Activated naive CD4-positive, alpha-beta T cell treated with anti-CD3 and anti-CD28 coated beads, Interleukin-2, amount 50 U/mL, for 72 hours (primary cell): ENCODE measurements around the gene SCN3B. TPM values are rescaled to one million over a fixed set of nuclear protein-coding genes. Genes with fewer than 3 reads are reported as not detected.

ENCODE experiments used
- ATAC-seq, 2 donors: fragments of 150-1000 bp; cut with Tn5 transposase; 2 replicates each; pipeline ENCODE4 v1.10.0; 2021; ENCODE audit warnings: mild to moderate bottlenecking in 2 of 2, moderate library complexity in 2 of 2
- DNase-seq, 2 donors: peaks; one replicate each; pipeline ENCODE4 v3.0.0; 2021 to 2022; ENCODE audit warnings: low spot score in 2 of 2
- H3K27ac Mint-ChIP-seq, 2 donors: one replicate each; pipeline ENCODE4 v1.8.0; 2022; ENCODE audit warnings: mild to moderate bottlenecking in 2 of 2, mixed read lengths in 2 of 2
- H3K36me3 Mint-ChIP-seq, 2 donors: one replicate each; pipeline ENCODE4 v1.8.0; 2022; ENCODE audit warnings: mixed read lengths in 2 of 2
- H3K9me3 Mint-ChIP-seq, 2 donors: one replicate each; pipeline ENCODE4 v1.8.0; 2022; ENCODE audit warnings: mixed read lengths in 2 of 2
- total RNA-seq, 2 donors: library from RNA; stranded (reverse); gene quantifications; one replicate each; pipeline ENCODE4 v1.2.3, GENCODE V29; 2022

The SCN3B gene
- total RNA-seq, 2 donors from 2014 or later: 0.06 TPM; not detected in 1

DNA sequence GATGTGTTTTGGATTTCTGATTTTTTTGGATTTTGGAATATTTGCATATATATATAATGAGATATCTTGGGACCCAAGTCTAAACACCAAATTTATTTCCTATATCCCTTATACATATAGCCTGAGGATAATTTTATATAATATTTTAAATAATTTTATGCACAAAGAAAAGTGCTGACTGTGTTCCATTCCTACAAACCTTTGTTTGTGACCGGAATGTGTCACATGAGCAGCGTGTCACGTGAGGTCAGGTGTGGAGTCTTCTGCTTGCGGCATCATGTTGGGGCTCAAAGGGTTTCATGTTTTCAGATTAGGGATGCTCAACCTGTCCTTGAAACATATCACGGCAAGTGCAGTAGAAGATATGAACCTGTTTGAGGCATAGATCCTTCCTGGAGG, 65.6 kb downstream of the SCN3B start:
- Mint-ChIP-seq H3K9me3 (no peaks in the 10 kb centered on the region), H3K27ac (peak overlapping the region in 1 of 2 donors; percentile 22), H3K36me3 (peaks cover 0 to 7% of the 10 kb centered on the region in 2 donors)
- DNase-seq (no peak), ATAC-seq (no peak)

DNA sequence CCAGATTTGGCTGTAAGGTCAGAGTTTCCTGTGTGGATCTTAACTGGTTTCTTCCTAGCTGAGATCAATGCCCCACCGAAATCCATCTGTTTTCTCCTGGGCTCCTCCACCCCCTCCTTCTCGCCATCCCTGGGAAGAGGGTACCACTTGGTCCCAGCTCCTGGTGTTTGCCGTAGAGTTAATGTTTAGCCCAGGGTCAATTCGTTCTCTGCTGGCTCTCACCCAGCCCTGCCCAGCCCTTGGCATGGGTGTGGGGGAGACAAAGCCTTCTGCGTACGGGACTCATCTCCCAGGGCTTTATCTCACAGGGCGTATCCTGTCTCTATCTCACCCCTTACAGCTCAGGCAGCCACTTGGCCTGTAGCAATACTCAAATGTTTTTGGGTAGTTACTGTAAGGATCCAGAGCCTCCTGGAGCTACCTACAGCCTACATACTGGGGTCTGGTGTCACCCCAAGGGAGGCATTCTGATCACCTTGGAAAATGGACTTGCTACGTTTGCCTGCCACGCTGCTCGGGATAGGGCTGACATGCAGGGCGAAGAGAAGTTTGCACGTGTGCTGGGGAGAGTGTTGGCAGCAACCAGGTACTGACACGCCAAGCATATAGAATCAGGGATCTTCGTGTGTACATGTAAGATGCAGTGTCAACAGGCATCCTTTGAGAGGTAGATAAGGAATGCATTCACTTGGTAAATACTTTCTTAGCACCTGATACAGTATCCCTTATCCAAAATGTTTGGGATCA, 66.1 kb downstream of the SCN3B start:
- DNase-seq: no peak
- H3K36me3 Mint-ChIP-seq: peaks cover 0 to 1% of the 10 kb centered on the region in 2 donors
- no peak overlapping the region for H3K27ac Mint-ChIP-seq
- no peaks in the 10 kb centered on the region for H3K9me3 Mint-ChIP-seq
- no peak for ATAC-seq

- Mint-ChIP-seq H3K27ac (no peak overlapping the region), H3K36me3 (no peaks in the 10 kb centered on the region), H3K9me3 (no peaks in the 10 kb centered on the region)
- no peak for DNase-seq
- no peak for ATAC-seq
Observed at GRCh38 chr11:123587559-123587958, 66.9 kb downstream of the SCN3B start.

DNA sequence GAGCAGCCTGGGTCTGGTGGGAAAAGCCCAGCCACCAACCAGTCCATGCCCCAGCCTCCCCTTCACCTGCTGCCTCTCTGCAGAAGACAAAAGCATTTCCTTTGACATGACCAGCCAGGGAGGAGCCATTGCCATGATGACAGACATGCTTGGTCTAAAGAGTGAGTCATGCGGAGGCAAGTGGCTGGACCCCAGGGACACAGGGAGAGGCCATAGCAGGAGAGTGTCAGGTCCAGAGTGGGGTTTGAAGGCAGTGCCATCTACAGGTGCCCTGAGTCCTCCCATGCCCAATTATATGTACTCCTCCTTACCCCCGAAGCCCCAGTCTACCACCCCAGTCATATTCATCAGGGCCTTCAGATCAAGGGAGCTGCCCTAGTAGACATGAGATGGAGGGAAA, 67.4 kb downstream of the SCN3B start:
- Mint-ChIP-seq H3K27ac (peak overlapping the region in 1 of 2 donors; percentile 9), H3K36me3 (no peaks in the 10 kb centered on the region), H3K9me3 (no peaks in the 10 kb centered on the region)
- DNase-seq (no peak), ATAC-seq (peak in 1 of 2 donors; percentile 11)

DNA sequence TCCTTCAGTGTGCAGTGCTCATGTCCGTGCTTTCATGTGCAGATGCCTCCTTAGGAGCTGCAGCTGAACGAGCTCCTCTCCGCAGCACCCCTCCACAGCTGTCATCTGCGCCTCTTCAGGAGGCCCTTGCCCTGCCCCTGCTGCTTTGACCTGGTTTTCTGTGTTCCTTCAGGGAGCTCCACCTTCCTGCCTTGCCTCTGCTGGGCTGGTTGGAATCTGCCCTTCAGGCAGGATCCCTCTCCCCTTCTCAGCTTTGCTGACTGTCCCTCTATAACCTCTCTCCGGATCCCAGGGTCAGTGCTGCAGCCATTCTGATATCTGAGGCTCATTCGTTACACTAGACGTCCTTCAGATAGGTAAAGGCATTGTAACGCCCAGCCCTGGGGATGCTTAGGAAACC, 67.9 kb downstream of the SCN3B start:
- Mint-ChIP-seq H3K36me3 (no peaks in the 10 kb centered on the region), H3K9me3 (no peaks in the 10 kb centered on the region), H3K27ac (no peak overlapping the region)
- no peak for ATAC-seq
- DNase-seq: no peak

DNA sequence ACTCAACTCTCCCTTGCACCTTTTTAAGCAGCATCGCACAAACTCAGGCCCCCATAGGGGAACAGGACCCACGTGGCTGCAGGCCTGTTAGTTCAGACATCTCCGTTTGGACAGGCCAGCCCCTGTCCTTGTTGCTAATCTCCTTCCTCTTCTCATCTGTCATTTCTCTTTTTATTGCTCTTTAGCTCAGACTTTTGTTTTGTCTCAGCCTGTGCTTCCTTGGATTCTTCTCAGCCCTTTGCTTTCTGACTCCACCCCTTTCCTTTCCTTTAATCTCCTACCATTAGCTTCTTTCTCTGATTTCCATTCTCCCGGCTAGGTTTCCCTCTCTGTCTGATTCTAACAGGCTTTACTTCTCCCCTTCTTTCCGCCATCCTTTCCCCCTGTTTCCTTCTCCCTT, 68.7 kb downstream of the SCN3B start:
- Mint-ChIP-seq H3K36me3 (no peaks in the 10 kb centered on the region), H3K27ac (no peak overlapping the region), H3K9me3 (no peaks in the 10 kb centered on the region)
- ATAC-seq: no peak
- no peak for DNase-seq

GRCh38 chr11:123585206-123585605, 69.2 kb downstream of the SCN3B start:
- ATAC-seq (no peak), DNase-seq (no peak)
- Mint-ChIP-seq H3K27ac (no peak overlapping the region), H3K36me3 (no peaks in the 10 kb centered on the region), H3K9me3 (no peaks in the 10 kb centered on the region)

DNA sequence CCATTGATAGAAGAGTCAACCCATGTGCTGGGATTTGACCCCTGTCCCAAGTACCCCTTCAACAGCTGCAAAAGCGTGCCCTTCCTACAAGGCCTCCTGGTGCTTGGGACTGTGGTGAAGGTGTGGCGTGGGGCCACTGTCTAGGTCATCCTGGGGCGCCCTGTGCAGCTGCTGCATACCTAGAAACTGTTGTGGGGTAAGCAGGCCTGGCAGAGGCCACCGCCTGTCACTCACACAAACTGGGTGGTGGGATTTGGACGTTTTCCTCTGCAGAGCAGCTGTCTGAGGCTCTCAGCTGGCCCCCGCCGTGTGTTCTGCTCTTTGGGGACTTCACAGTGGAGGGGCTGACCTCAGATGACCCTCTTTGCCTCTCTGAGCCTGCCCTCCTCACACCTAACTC, 69.7 kb downstream of the SCN3B start:
- H3K9me3 Mint-ChIP-seq: no peaks in the 10 kb centered on the region
- H3K36me3 Mint-ChIP-seq: no peaks in the 10 kb centered on the region
- no peak for DNase-seq
- no peak overlapping the region for H3K27ac Mint-ChIP-seq
- ATAC-seq: no peak

- H3K27ac Mint-ChIP-seq: no peak overlapping the region
- ATAC-seq: no peak
- DNase-seq: no peak
- no peaks in the 10 kb centered on the region for H3K9me3 Mint-ChIP-seq
- H3K36me3 Mint-ChIP-seq: no peaks in the 10 kb centered on the region
Observed at GRCh38 chr11:123584186-123584585, 70.2 kb downstream of the SCN3B start.

- Mint-ChIP-seq H3K9me3 (no peaks in the 10 kb centered on the region), H3K36me3 (no peaks in the 10 kb centered on the region), H3K27ac (no peak overlapping the region)
- DNase-seq: no peak
- no peak for ATAC-seq
Observed at GRCh38 chr11:123582992-123583504, 71.4 kb downstream of the SCN3B start.

GRCh38 chr11:123581651-123582399, 72.6 kb downstream of the SCN3B start:
- H3K36me3 Mint-ChIP-seq: no peaks in the 10 kb centered on the region
- no peak for ATAC-seq
- H3K27ac Mint-ChIP-seq: no peak overlapping the region
- no peaks in the 10 kb centered on the region for H3K9me3 Mint-ChIP-seq
- no peak for DNase-seq

DNA sequence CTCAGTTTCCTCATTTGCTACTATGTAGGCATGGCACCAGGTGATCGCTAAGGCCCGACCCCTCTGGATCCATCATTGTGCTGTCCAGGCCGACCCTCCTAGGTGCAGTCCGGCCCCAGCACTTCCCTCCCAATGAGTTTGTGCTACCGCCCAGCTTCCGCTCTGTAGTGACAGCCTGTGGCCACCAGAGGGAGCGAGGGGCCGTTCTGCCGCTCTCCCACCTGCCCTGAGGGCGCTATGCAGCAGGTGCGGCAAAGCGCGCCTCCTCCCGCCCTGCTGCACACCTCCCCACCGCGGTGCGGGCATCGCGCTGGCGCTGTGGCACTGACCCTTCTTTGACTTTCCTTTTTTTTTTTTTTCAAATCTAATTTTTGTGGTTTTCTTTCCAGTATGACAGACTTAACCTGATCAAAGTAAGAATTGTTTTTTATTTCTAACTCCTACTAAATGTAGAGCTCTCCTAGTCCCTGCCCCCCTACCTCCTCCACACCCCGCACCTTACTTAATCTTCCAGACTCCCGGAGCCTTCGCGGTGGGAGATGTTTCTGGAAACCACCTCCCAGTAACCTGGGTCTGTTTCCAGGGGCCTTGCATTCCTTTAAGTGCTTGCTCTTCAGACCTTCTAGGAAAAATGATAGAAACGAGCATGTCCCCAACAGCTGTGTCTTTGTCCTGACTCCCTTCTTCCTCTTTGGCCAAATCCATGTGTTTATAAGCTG, 73.7 kb downstream of the SCN3B start:
- H3K36me3 Mint-ChIP-seq: no peaks in the 10 kb centered on the region
- H3K27ac Mint-ChIP-seq: no peak overlapping the region
- H3K9me3 Mint-ChIP-seq: no peaks in the 10 kb centered on the region
- ATAC-seq: peak; percentile 84 to 85
- DNase-seq: peak in 1 of 2 donors; percentile 76

DNA sequence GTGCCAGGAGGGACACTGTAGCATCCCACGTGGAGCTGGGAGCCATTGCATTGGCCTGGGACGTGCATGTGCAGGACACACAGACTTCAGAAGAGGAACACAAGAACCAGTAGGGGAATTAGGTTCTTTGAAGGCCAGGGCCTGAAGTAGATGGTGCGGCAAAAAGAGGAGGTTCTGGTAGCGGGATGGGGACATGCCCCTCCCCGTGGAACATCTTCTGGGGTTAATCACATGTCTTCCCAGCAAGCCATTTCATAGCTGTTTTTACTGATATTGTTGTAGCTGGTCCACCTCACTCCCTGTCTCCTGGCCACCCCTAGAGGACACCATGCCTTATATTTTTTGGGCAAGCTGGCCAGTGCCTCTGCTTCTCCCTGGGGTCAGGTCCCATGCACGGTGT, 74.3 kb downstream of the SCN3B start:
- Mint-ChIP-seq H3K36me3 (no peaks in the 10 kb centered on the region), H3K9me3 (no peaks in the 10 kb centered on the region), H3K27ac (no peak overlapping the region)
- DNase-seq (no peak), ATAC-seq (peak in 1 of 2 donors; percentile 14)

GRCh38 chr11:123579482-123579812, 75.0 kb downstream of the SCN3B start:
- DNase-seq: no peak
- no peak for ATAC-seq
- Mint-ChIP-seq H3K27ac (no peak overlapping the region), H3K9me3 (no peaks in the 10 kb centered on the region), H3K36me3 (no peaks in the 10 kb centered on the region)
